H1 (cell line): ENCODE data around the gene ARPIN. TPM values are rescaled to one million over a fixed set of nuclear protein-coding genes. Genes with fewer than 3 reads are reported as not detected.

ENCODE experiments used
- CTCF ChIA-PET: fragments of 300-600 bp; sonication (Branson Sonifier 250); formaldehyde crosslinking; loops from one replicate; lab custom pipeline; 2021; ENCODE audit not compliant: partially characterized antibody; lab: Charles Lee
- POLR2A ChIA-PET: fragments of 300-600 bp; sonication (Branson Sonifier 250); formaldehyde crosslinking; loops from one replicate; lab custom pipeline; 2021; ENCODE audit warnings: inconsistent platforms; ENCODE audit not compliant: partially characterized antibody; lab: Charles Lee
- DNase-seq, 2 experiments: peaks; one replicate each; pipeline versions ENCODE4 v3.0.0 to v3.0.0-alpha.2; 2010 to 2022; ENCODE audit warnings: low spot score in 2 of 2, low read depth in 1 of 2, mixed read lengths in 1 of 2
- FAIRE-seq: peaks from 2 replicates; lab custom pipeline; 2011; peaks lifted over from hg19 to GRCh38; lab: Jason Lieb, UNC
- H2AFZ ChIP-seq: 2 replicates; pipeline ENCODE4 v1.8.1; 2012; ENCODE audit warnings: low read length, inconsistent platforms
- H2AK5ac ChIP-seq: 2 replicates; pipeline ENCODE4 v1.6.1; 2013; ENCODE audit warnings: low read depth, low read length
- H2BK120ac ChIP-seq: replicated peaks from 2 replicates; pipeline ENCODE3; 2013; ENCODE audit warnings: low read depth, low read length, inconsistent platforms
- H2BK12ac ChIP-seq: 2 replicates; pipeline ENCODE4 v1.6.1; 2013; ENCODE audit warnings: low read depth, low read length
- H2BK15ac ChIP-seq: 2 replicates; pipeline ENCODE4 v1.6.1; 2013; ENCODE audit warnings: low read length
- H2BK20ac ChIP-seq: 2 replicates; pipeline ENCODE4 v1.6.1; 2013; ENCODE audit warnings: low read length
- H2BK5ac ChIP-seq: 2 replicates; pipeline ENCODE4 v1.6.1; 2013; ENCODE audit warnings: low read depth, low read length
- H3K14ac ChIP-seq: 2 replicates; pipeline ENCODE4 v1.6.1; 2013; ENCODE audit warnings: inconsistent platforms; ENCODE audit not compliant: insufficient read length
- H3K18ac ChIP-seq: 2 replicates; pipeline ENCODE4 v1.6.1; 2013; ENCODE audit warnings: low read length; ENCODE audit errors: extremely low read depth
- H3K23ac ChIP-seq: 2 replicates; pipeline ENCODE4 v1.6.1; 2013; ENCODE audit warnings: inconsistent platforms; ENCODE audit not compliant: insufficient read length
- H3K23me2 ChIP-seq: 2 replicates; pipeline ENCODE4 v1.6.1; 2013; ENCODE audit warnings: low read depth, low read length
- H3K27ac ChIP-seq: 2 replicates; pipeline ENCODE4 v1.6.1; 2011; ENCODE audit warnings: low read depth, low read length, inconsistent platforms
- H3K27me3 ChIP-seq, 4 experiments: replicated peaks in 1 of 4; 1 replicate in 1 of 4; 2 replicates in 3 of 4; pipeline versions ENCODE4 v1.6.1 to v1.8.1; 2011 to 2013; ENCODE audit warnings: low read length in 3 of 4, mild to moderate bottlenecking in 3 of 4, inconsistent platforms in 2 of 4, mixed read lengths in 2 of 4, moderate library complexity in 1 of 4; ENCODE audit not compliant: control insufficient read depth in 3 of 4, insufficient read depth in 3 of 4; ENCODE audit errors: extremely low read depth in 1 of 4
- H3K36me3 ChIP-seq, 4 experiments: 2 replicates each; pipeline versions ENCODE4 v1.6.1 to v1.8.1; 2011 to 2013; ENCODE audit warnings: mild to moderate bottlenecking in 4 of 4, low read length in 3 of 4, moderate library complexity in 2 of 4, control low read depth in 1 of 4, inconsistent platforms in 1 of 4; ENCODE audit not compliant: insufficient read depth in 4 of 4, control insufficient read depth in 2 of 4
- H3K4ac ChIP-seq: replicated peaks from 2 replicates; pipeline ENCODE3; 2013; ENCODE audit warnings: low read length, low read depth, mixed read lengths, inconsistent platforms; ENCODE audit not compliant: insufficient read length
- H3K4me1 ChIP-seq, 4 experiments: replicated peaks in 1 of 4; 1 replicate in 1 of 4; 2 replicates in 3 of 4; pipeline versions ENCODE4 v1.6.1 to v1.8.1; 2011 to 2013; ENCODE audit warnings: low read length in 3 of 4, inconsistent platforms in 2 of 4, mixed read lengths in 1 of 4; ENCODE audit not compliant: insufficient read depth in 4 of 4, control insufficient read depth in 3 of 4
- H3K4me2 ChIP-seq, 2 experiments: 2 replicates each; pipeline versions ENCODE4 v1.6.1 to v1.8.1; 2011 to 2013; ENCODE audit warnings: low read depth in 2 of 2, low read length in 2 of 2, control low read depth in 1 of 2, inconsistent platforms in 1 of 2, mild to moderate bottlenecking in 1 of 2; ENCODE audit not compliant: insufficient read depth in 1 of 2
- H3K4me3 ChIP-seq, 4 experiments: fragments of 200-600, 300-600 bp in 1 of 4; sonication (generic), shearing (Covaris generic), sonication (Bioruptor Twin) in 1 of 4; 2 replicates each; pipeline versions ENCODE4 v1.5.1 to v1.8.1; 2011 to 2016; ENCODE audit warnings: low read length in 4 of 4, low read depth in 3 of 4, control low read depth in 2 of 4, inconsistent platforms in 2 of 4, mild to moderate bottlenecking in 2 of 4, mixed read lengths in 1 of 4, moderate library complexity in 1 of 4; ENCODE audit not compliant: insufficient read depth in 2 of 4; ENCODE audit errors: extremely low read depth in 1 of 4
- H3K56ac ChIP-seq: replicated peaks from 2 replicates; pipeline ENCODE3; 2013; ENCODE audit warnings: low read depth, mild to moderate bottlenecking, mixed read lengths, low read length, inconsistent platforms; ENCODE audit not compliant: insufficient read length
- H3K79me1 ChIP-seq: 2 replicates; pipeline ENCODE4 v1.6.1; 2013; ENCODE audit warnings: low read depth, low read length, control low read depth
- H3K79me2 ChIP-seq, 2 experiments: 2 replicates each; pipeline versions ENCODE4 v1.6.1 to v1.8.1; 2012 to 2013; ENCODE audit warnings: low read length in 2 of 2, mild to moderate bottlenecking in 2 of 2, inconsistent platforms in 1 of 2; ENCODE audit not compliant: insufficient read depth in 2 of 2, control insufficient read depth in 1 of 2
- H3K9ac ChIP-seq, 4 experiments: replicated peaks in 1 of 4; 1 replicate in 1 of 4; 2 replicates in 3 of 4; pipeline versions ENCODE4 v1.6.1 to v1.8.1; 2011 to 2013; ENCODE audit warnings: low read depth in 3 of 4, low read length in 3 of 4, control low read depth in 2 of 4, mild to moderate bottlenecking in 2 of 4, moderate library complexity in 2 of 4, inconsistent platforms in 1 of 4; ENCODE audit errors: extremely low read depth in 1 of 4
- H3K9me3 ChIP-seq, 2 experiments: 2 replicates each; pipeline versions ENCODE4 v1.6.1 to v1.8.1; 2012 to 2013; ENCODE audit warnings: mild to moderate bottlenecking in 2 of 2, moderate library complexity in 2 of 2, control low read depth in 1 of 2, inconsistent platforms in 1 of 2, low read depth in 1 of 2, low read length in 1 of 2, mixed read lengths in 1 of 2; ENCODE audit not compliant: insufficient read depth in 2 of 2
- H4K20me1 ChIP-seq, 2 experiments: replicated peaks in 1 of 2; 2 replicates each; pipeline versions ENCODE3 to v1.8.1; 2011 to 2013; ENCODE audit warnings: inconsistent platforms in 2 of 2, low read length in 2 of 2, mild to moderate bottlenecking in 1 of 2; ENCODE audit not compliant: insufficient read depth in 2 of 2, control insufficient read depth in 1 of 2
- H4K5ac ChIP-seq: 2 replicates; pipeline ENCODE4 v1.6.1; 2013; ENCODE audit warnings: low read length, low read depth, mixed read lengths, inconsistent platforms; ENCODE audit not compliant: insufficient read length
- H4K8ac ChIP-seq: 2 replicates; pipeline ENCODE4 v1.8.0; 2013; ENCODE audit warnings: mild to moderate bottlenecking, moderate library complexity, low read length, inconsistent platforms; ENCODE audit not compliant: insufficient read depth; ENCODE audit errors: extremely low read depth
- H4K91ac ChIP-seq: replicated peaks from 2 replicates; pipeline ENCODE3; 2013; ENCODE audit warnings: low read length, mixed read lengths, inconsistent platforms; ENCODE audit not compliant: insufficient read length
- ASH2L ChIP-seq: fragments of 200-600, 300-600 bp; sonication (generic); IDR thresholded peaks from one replicate; pipeline ENCODE4 v1.7.1; 2017; ENCODE audit warnings: low read length
- BACH1 ChIP-seq: IDR thresholded peaks from 2 replicates; pipeline ENCODE4 v1.6.1; 2012; ENCODE audit warnings: low read length, improper control_type of control experiment
- BRCA1 ChIP-seq: IDR thresholded peaks from 2 replicates; pipeline ENCODE4 v1.6.1; 2012; ENCODE audit warnings: low read depth, low read length, improper control_type of control experiment
- CBX5 ChIP-seq: fragments of 300-800, 300-1000 bp; sonication (generic); IDR thresholded peaks from 2 replicates; pipeline ENCODE4 v1.7.1; 2016; ENCODE audit warnings: antibody characterized with exemption, low read length, low read depth
- CBX8 ChIP-seq: fragments of 300-800, 300-1000 bp; sonication (generic); IDR thresholded peaks from 2 replicates; pipeline ENCODE4 v1.7.1; 2016; ENCODE audit warnings: low read depth, low read length, borderline replicate concordance
- CHD1 ChIP-seq: IDR thresholded peaks from 2 replicates; pipeline ENCODE4 v1.6.1; 2012; ENCODE audit warnings: low read depth, low read length, improper control_type of control experiment
- CREB1 ChIP-seq: IDR thresholded peaks from 2 replicates; pipeline ENCODE4 v1.6.1; 2012; ENCODE audit warnings: inconsistent platforms
- E2F6 ChIP-seq: IDR thresholded peaks from 2 replicates; pipeline ENCODE4 v1.6.1; 2012; ENCODE audit warnings: inconsistent platforms
- GTF2F1 ChIP-seq: IDR thresholded peaks from 2 replicates; pipeline ENCODE4 v1.6.1; 2012; ENCODE audit warnings: low read depth, low read length, improper control_type of control experiment, borderline replicate concordance
- JUN ChIP-seq: IDR thresholded peaks from 2 replicates; pipeline ENCODE4 v1.6.1; 2011; ENCODE audit warnings: low read depth, mild to moderate bottlenecking, improper control_type of control experiment, low read length
- RXRA ChIP-seq: IDR thresholded peaks from 2 replicates; pipeline ENCODE4 v1.6.1; 2011; ENCODE audit warnings: low read depth, mild to moderate bottlenecking, low read length, moderate library complexity; ENCODE audit not compliant: insufficient read depth
- SAP30 ChIP-seq: fragments of 300-600 bp; sonication (generic); IDR thresholded peaks from 2 replicates; pipeline ENCODE4 v1.7.1; 2012; ENCODE audit warnings: low read length, moderate library complexity, mild to moderate bottlenecking, inconsistent platforms; ENCODE audit not compliant: insufficient read depth, insufficient replicate concordance
- SP2 ChIP-seq: IDR thresholded peaks from 2 replicates; pipeline ENCODE4 v1.6.1; 2012; ENCODE audit warnings: mild to moderate bottlenecking, low read length, inconsistent platforms
- TBP ChIP-seq: IDR thresholded peaks from 2 replicates; pipeline ENCODE4 v1.6.1; 2011; ENCODE audit warnings: low read depth, low read length, improper control_type of control experiment
- ZNF274 ChIP-seq: IDR thresholded peaks from 2 replicates; pipeline ENCODE4 v1.7.0; 2012; ENCODE audit warnings: low read length, borderline replicate concordance; ENCODE audit errors: extremely low read depth
- WGBS, 2 experiments: shearing (Covaris generic) in 1 of 2; methylation state at CpG; one replicate each; pipeline versions ENCODE4 v1.1.6 to v1.1.7; 2013 to 2015; ENCODE audit warnings: low lambda C conversion rate in 2 of 2, mixed read lengths in 2 of 2, inconsistent platforms in 1 of 2, low coverage in 1 of 2, missing lambda C conversion rate in 1 of 2; ENCODE audit not compliant: insufficient replicate concordance in 2 of 2, insufficient coverage in 1 of 2, insufficient read length in 1 of 2; ENCODE audit errors: extremely low coverage in 1 of 2, missing lambda C conversion rate in 1 of 2; 5-methylcytosine and 5-hydroxymethylcytosine counted together
- polyA plus RNA-seq, 7 experiments: library from polyadenylated mRNA; depleted of rRNA in 3 of 7; stranded (reverse) in 5 of 7; unstranded in 2 of 7; fragments of >200 nt in 5 of 7; fragments of 200-250 nt in 2 of 7; gene quantifications; 1 replicate in 5 of 7; 2 replicates in 1 of 7; 4 replicates in 1 of 7; pipeline versions ENCODE4 v1.2.1 to v1.2.3, GENCODE V29; 2011 to 2013; ENCODE audit warnings: missing spikeins in 2 of 7, mixed read lengths in 2 of 7
- total RNA-seq: library from RNA; stranded (reverse); fragmentation: NEBNext Ultra II Directional; extraction: Animal tissue kit (Norgen Biotek cat#: 25700); gene quantifications from 2 replicates; pipeline ENCODE4 v1.2.1, GENCODE V29; 2021

Gene ARPIN
- total and polyA plus RNA-seq, 2 of the 8 experiments (the other 6 are each of a cell fraction or from before 2014, with no cell fraction given): 3.1 to 3.9 TPM

GRCh38 chr15:89928421-89928820, 15.7 kb upstream of the ARPIN start:
- Histone ChIP-seq H3K27me3 (no peaks in the 10 kb centered on the region), H3K4me1 (no peaks in the 10 kb centered on the region), H3K23ac (no peak overlapping the region), H3K4ac (no peak overlapping the region), H2AK5ac (no peak overlapping the region), H3K9ac (no peak overlapping the region), H4K8ac (no peak overlapping the region), H2AFZ (no peak overlapping the region), H2BK15ac (no peak overlapping the region), H4K91ac (no peak overlapping the region), H2BK5ac (no peak overlapping the region), H3K9me3 (no peaks in the 10 kb centered on the region), H4K20me1 (no peaks in the 10 kb centered on the region), H4K5ac (no peak overlapping the region), H2BK120ac (no peak overlapping the region), H3K56ac (no peak overlapping the region), H3K14ac (no peak overlapping the region), H3K23me2 (no peaks in the 10 kb centered on the region), H3K4me2 (no peak overlapping the region), H3K36me3 (no peaks in the 10 kb centered on the region), H2BK12ac (no peak overlapping the region), H3K79me1 (no peaks in the 10 kb centered on the region), H3K4me3 (no peak overlapping the region), H3K27ac (no peak overlapping the region), H3K18ac (no peak overlapping the region), H3K79me2 (no peaks in the 10 kb centered on the region), H2BK20ac (no peak overlapping the region)
- DNase-seq (no peak), FAIRE-seq (no peak)
- WGBS, 2 experiments: 93% methylated on average over 4 of the region's 4 CpGs; no CpG with 5 or more reads in 1 of the 2 experiments
- CTCF ChIA-PET: interaction anchor here (0.9 kb wide), 1 partner anchor 44 kb away, joined by 3 read pairs; no protein-coding TSS in a partner anchor
- POLR2A ChIA-PET: no interaction called here
- TF ChIP-seq ASH2L (no peak), SP2 (no peak), E2F6 (no peak), RXRA (no peak), SAP30 (no peak), GTF2F1 (no peak), CREB1 (no peak), ZNF274 (no peak), CHD1 (no peak), CBX8 (no peak), CBX5 (no peak), TBP (no peak), BACH1 (no peak), JUN (no peak), BRCA1 (no peak)
